H9 (cell line): ENCODE results near the gene SRGAP2C. TPM values are rescaled to one million over a fixed set of nuclear protein-coding genes. Genes with fewer than 3 reads are reported as not detected.
A peak's percentile ranks its signal among the peaks of the same experiment; 100 is the strongest.
"Not testable (repeated sequence)": the region's sequence is repeated elsewhere in the genome, so short reads cannot be mapped to it uniquely, and the experiment has no call there.

ENCODE experiments used
- DNase-seq: peaks from one replicate; pipeline ENCODE4 v3.0.0-alpha.2; 2017
- H2AFZ ChIP-seq: one replicate; pipeline ENCODE4 v1.6.1; 2013; ENCODE audit warnings: mild to moderate bottlenecking, low read length, control low read depth, moderate library complexity
- H2AK5ac ChIP-seq: 2 replicates; pipeline ENCODE4 v1.6.1; 2013; ENCODE audit warnings: low read length, control low read depth, mixed read lengths; ENCODE audit not compliant: insufficient read length
- H2BK120ac ChIP-seq: one replicate; pipeline ENCODE4 v1.6.1; 2013; ENCODE audit warnings: low read depth, mild to moderate bottlenecking, low read length, control low read depth, inconsistent platforms; ENCODE audit not compliant: poor library complexity, severe bottlenecking
- H2BK12ac ChIP-seq: 2 replicates; pipeline ENCODE4 v1.6.1; 2013; ENCODE audit warnings: low read length, control low read depth, mixed read lengths, low read depth; ENCODE audit not compliant: insufficient read length
- H2BK15ac ChIP-seq: 2 replicates; pipeline ENCODE4 v1.6.1; 2013; ENCODE audit warnings: low read depth, low read length, control low read depth
- H2BK20ac ChIP-seq: one replicate; pipeline ENCODE4 v1.6.1; 2013; ENCODE audit warnings: low read depth, mild to moderate bottlenecking, low read length, control low read depth, inconsistent platforms; ENCODE audit not compliant: poor library complexity, severe bottlenecking
- H2BK5ac ChIP-seq: 2 replicates; pipeline ENCODE4 v1.6.1; 2013; ENCODE audit warnings: low read length, control low read depth, mixed read lengths; ENCODE audit not compliant: insufficient read length
- H3K14ac ChIP-seq: 2 replicates; pipeline ENCODE4 v1.6.1; 2013; ENCODE audit warnings: low read length, control low read depth; ENCODE audit not compliant: insufficient read depth
- H3K18ac ChIP-seq: 2 replicates; pipeline ENCODE4 v1.6.1; 2013; ENCODE audit warnings: low read depth, mild to moderate bottlenecking, mixed read lengths, low read length, control low read depth; ENCODE audit not compliant: insufficient read length
- H3K23ac ChIP-seq: 2 replicates; pipeline ENCODE4 v1.6.1; 2013; ENCODE audit warnings: low read length, control low read depth, mixed read lengths, low read depth; ENCODE audit not compliant: insufficient read length
- H3K23me2 ChIP-seq: 2 replicates; pipeline ENCODE4 v1.6.1; 2013; ENCODE audit warnings: low read depth, mild to moderate bottlenecking, mixed read lengths, low read length, control low read depth; ENCODE audit not compliant: insufficient read length, poor library complexity, severe bottlenecking
- H3K27ac ChIP-seq: 2 replicates; pipeline ENCODE4 v1.5.1; 2013; ENCODE audit warnings: low read length, control low read depth, mixed read lengths, low read depth; ENCODE audit not compliant: insufficient read length
- H3K27me3 ChIP-seq: 2 replicates; pipeline ENCODE4 v1.6.1; 2013; ENCODE audit warnings: low read length, control low read depth, inconsistent platforms; ENCODE audit not compliant: insufficient read depth
- H3K4ac ChIP-seq: 2 replicates; pipeline ENCODE4 v1.6.1; 2013; ENCODE audit warnings: low read depth, mild to moderate bottlenecking, control low read depth, inconsistent platforms, low read length, moderate library complexity
- H3K4me1 ChIP-seq: 2 replicates; pipeline ENCODE4 v1.6.1; 2013; ENCODE audit warnings: low read length, control low read depth, inconsistent platforms; ENCODE audit not compliant: insufficient read depth
- H3K4me2 ChIP-seq: 2 replicates; pipeline ENCODE4 v1.6.1; 2013; ENCODE audit warnings: low read length, control low read depth, mixed read lengths; ENCODE audit not compliant: insufficient read length, insufficient read depth
- H3K56ac ChIP-seq: 2 replicates; pipeline ENCODE4 v1.6.1; 2013; ENCODE audit warnings: low read depth, mild to moderate bottlenecking, mixed read lengths, low read length, control low read depth; ENCODE audit not compliant: insufficient read length
- H3K79me1 ChIP-seq: 2 replicates; pipeline ENCODE4 v1.6.1; 2013; ENCODE audit warnings: low read depth, mild to moderate bottlenecking, moderate library complexity, low read length, control low read depth, inconsistent platforms; ENCODE audit not compliant: insufficient read depth, poor library complexity, severe bottlenecking
- H3K79me2 ChIP-seq: 2 replicates; pipeline ENCODE4 v1.6.1; 2013; ENCODE audit warnings: low read length, control low read depth, inconsistent platforms; ENCODE audit not compliant: insufficient read depth
- H3K9ac ChIP-seq: 2 replicates; pipeline ENCODE4 v1.6.1; 2013; ENCODE audit warnings: low read length, control low read depth, mixed read lengths; ENCODE audit not compliant: insufficient read length; ENCODE audit errors: extremely low read depth
- H3K9me3 ChIP-seq: one replicate; pipeline ENCODE4 v1.6.1; 2013; ENCODE audit warnings: low read depth, low read length, inconsistent platforms; ENCODE audit not compliant: control insufficient read depth
- H3T11ph ChIP-seq: one replicate; pipeline ENCODE4 v1.6.1; 2013; ENCODE audit warnings: mild to moderate bottlenecking, low read length, control low read depth, inconsistent platforms
- H4K20me1 ChIP-seq: one replicate; pipeline ENCODE4 v1.6.1; 2013; ENCODE audit not compliant: control insufficient read depth, insufficient read length, insufficient read depth
- H4K5ac ChIP-seq: 2 replicates; pipeline ENCODE4 v1.6.1; 2013; ENCODE audit warnings: low read depth, mild to moderate bottlenecking, mixed read lengths, low read length, control low read depth; ENCODE audit not compliant: insufficient read length
- H4K8ac ChIP-seq: replicated peaks from 2 replicates; pipeline ENCODE4 v1.6.1; 2013; ENCODE audit warnings: low read length, control low read depth, mixed read lengths, low read depth; ENCODE audit not compliant: insufficient read length
- H4K91ac ChIP-seq: 2 replicates; pipeline ENCODE4 v1.6.1; 2013; ENCODE audit warnings: low read depth, mild to moderate bottlenecking, moderate library complexity, mixed read lengths, low read length, control low read depth; ENCODE audit not compliant: insufficient read length
- H3K27ac Mint-ChIP-seq, 3 experiments: 2 replicates in 2 of 3; 3 replicates in 1 of 3; pipeline ENCODE4 v1.8.0; 2020 to 2021; ENCODE audit warnings: mixed read lengths in 3 of 3, mild to moderate bottlenecking in 1 of 3, moderate library complexity in 1 of 3
- H3K27me3 Mint-ChIP-seq: 2 replicates; pipeline ENCODE4 v1.8.0; 2021; ENCODE audit warnings: low read depth, mild to moderate bottlenecking, moderate library complexity, mixed read lengths
- H3K36me3 Mint-ChIP-seq, 3 experiments: 2 replicates in 2 of 3; 3 replicates in 1 of 3; pipeline ENCODE4 v1.8.0; 2020 to 2021; ENCODE audit warnings: low read depth in 3 of 3, mixed read lengths in 3 of 3; ENCODE audit not compliant: insufficient read depth in 1 of 3
- H3K4me1 Mint-ChIP-seq, 2 experiments: 2 replicates each; pipeline ENCODE4 v1.8.0; 2020; ENCODE audit warnings: mixed read lengths in 2 of 2
- H3K4me3 Mint-ChIP-seq, 2 experiments: 2 replicates in 1 of 2; 3 replicates in 1 of 2; pipeline ENCODE4 v1.8.0; 2020 to 2021; ENCODE audit warnings: mild to moderate bottlenecking in 2 of 2, mixed read lengths in 2 of 2, moderate library complexity in 1 of 2
- H3K9me3 Mint-ChIP-seq, 2 experiments: 2 replicates in 1 of 2; 3 replicates in 1 of 2; pipeline ENCODE4 v1.8.0; 2020; ENCODE audit warnings: mild to moderate bottlenecking in 2 of 2, mixed read lengths in 2 of 2, moderate library complexity in 1 of 2
- WGBS: extraction: QIAGEN DNeasy Blood & Tissue Kit; methylation state at CpG from one replicate; pipeline ENCODE4 v1.1.7; 2013; ENCODE audit warnings: missing lambda C conversion rate, low lambda C conversion rate, mixed read lengths; ENCODE audit not compliant: insufficient read length; ENCODE audit errors: extremely low coverage; 5-methylcytosine and 5-hydroxymethylcytosine counted together
- total RNA-seq: library from RNA; stranded (reverse); gene quantifications from 2 replicates; pipeline ENCODE4 v1.2.1, GENCODE V29; 2021

The SRGAP2C gene
- total RNA-seq, 1 experiment from 2014 or later = 16.5 TPM

DNA sequence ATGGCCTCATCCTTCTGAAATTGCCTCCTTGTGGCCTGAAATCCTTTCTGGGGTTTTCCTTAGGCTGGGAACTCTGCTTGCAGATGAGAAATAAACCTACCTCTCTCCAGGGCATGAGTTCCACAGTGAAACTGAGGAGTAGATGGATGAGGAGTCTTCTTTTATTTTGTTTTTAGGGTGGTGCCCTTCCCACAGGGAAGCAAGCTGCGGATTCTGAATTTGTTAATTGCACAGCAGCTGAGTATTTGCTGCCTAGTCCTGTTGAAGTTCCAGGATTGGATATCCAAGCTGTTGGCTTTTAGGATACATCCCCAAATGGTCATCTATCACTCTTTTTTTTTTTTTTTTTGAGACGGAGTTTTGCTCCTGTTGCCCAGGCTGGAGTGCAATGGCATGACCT, 73.4 kb downstream of the SRGAP2C start:
- not testable (repeated sequence) for H3K4me1 Mint-ChIP-seq, H2BK12ac ChIP-seq, H3K18ac ChIP-seq, DNase-seq, H3T11ph ChIP-seq, H4K5ac ChIP-seq, H3K23ac ChIP-seq, H3K9ac ChIP-seq, H3K4me1 ChIP-seq, H2BK120ac ChIP-seq, H3K27me3 Mint-ChIP-seq, H2BK15ac ChIP-seq, H3K27ac ChIP-seq, H3K14ac ChIP-seq, H4K91ac ChIP-seq, H3K4me2 ChIP-seq, H3K4ac ChIP-seq, H2AFZ ChIP-seq, H3K9me3 Mint-ChIP-seq, H3K23me2 ChIP-seq, H3K9me3 ChIP-seq, H3K79me2 ChIP-seq, H3K27ac Mint-ChIP-seq, H3K4me3 Mint-ChIP-seq, H3K79me1 ChIP-seq, H2BK5ac ChIP-seq, H3K27me3 ChIP-seq, H4K8ac ChIP-seq, H2BK20ac ChIP-seq, H2AK5ac ChIP-seq, H3K36me3 Mint-ChIP-seq, H4K20me1 ChIP-seq, H3K56ac ChIP-seq
- WGBS = no CpG with 5 or more reads among the region's 2 CpGs

DNA sequence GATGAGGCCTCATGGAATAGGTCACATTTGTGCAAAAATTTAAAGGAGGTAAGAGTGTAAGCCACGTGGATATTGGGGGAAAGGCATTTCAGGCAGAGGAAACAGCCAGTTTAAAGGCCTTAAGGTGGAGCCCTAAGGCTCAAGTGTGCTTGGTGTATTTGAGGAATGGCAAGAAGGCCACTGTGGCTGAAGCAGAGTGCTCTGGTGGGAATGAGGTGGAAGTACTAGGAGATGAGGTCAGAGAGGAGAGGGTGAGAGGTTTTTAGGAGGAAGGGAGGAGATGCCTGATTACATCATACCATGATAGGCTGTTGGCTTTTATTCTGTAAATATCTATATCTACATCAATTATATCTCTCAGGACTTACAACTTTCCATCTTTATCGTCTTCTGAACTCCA, 75.4 kb downstream of the SRGAP2C start:
- H3K9me3 Mint-ChIP-seq, H2BK20ac ChIP-seq, H3K36me3 Mint-ChIP-seq, H2BK5ac ChIP-seq, DNase-seq, H3K79me1 ChIP-seq, H3K9ac ChIP-seq, H2BK120ac ChIP-seq, H3K56ac ChIP-seq, H3K23me2 ChIP-seq, H4K20me1 ChIP-seq, H3K18ac ChIP-seq, H3K27ac ChIP-seq, H3K9me3 ChIP-seq, H4K91ac ChIP-seq, H3K79me2 ChIP-seq, H4K8ac ChIP-seq, H3K23ac ChIP-seq, H3K4me1 Mint-ChIP-seq, H3T11ph ChIP-seq, H3K14ac ChIP-seq, H2AFZ ChIP-seq, H4K5ac ChIP-seq, H3K4me1 ChIP-seq, H2BK12ac ChIP-seq, H3K4me2 ChIP-seq, H3K27me3 ChIP-seq, H3K4me3 Mint-ChIP-seq, H3K4ac ChIP-seq, H2BK15ac ChIP-seq, H3K27me3 Mint-ChIP-seq, H2AK5ac ChIP-seq: not testable (repeated sequence)
- no CpG with 5 or more reads among the region's 2 CpGs for WGBS
- 0 out of 7 replicates have a peak overlapping the region, but pooled peaks of 1 of the 3 experiments have one; percentile 25 for H3K27ac Mint-ChIP-seq
